SU-DHL-6 (cell line): ENCODE results near the gene FAM229A.
"Not testable (repeated sequence)": the region's sequence is repeated elsewhere in the genome, so short reads cannot be mapped to it uniquely, and the experiment has no call there.

Experiments
- EZH2phosphoT487 ChIP-seq: fragments of 200-600 bp; sonication (generic), shearing (Covaris generic); conservative IDR thresholded peaks from 2 replicates; pipeline ENCODE4 v1.6.1; 2018; ENCODE audit warnings: mild to moderate bottlenecking, antibody characterized with exemption, low read length, moderate library complexity, mixed read lengths
- TF ChIP-seq, protein P1 (sequence below): fragments of 200-600 bp; sonication (generic); IDR thresholded peaks from one replicate; pipeline ENCODE4 v1.5.1; 2017; ENCODE audit warnings: antibody characterized with exemption, mild to moderate bottlenecking, low read length, moderate library complexity; ENCODE audit not compliant: insufficient read depth, poor library complexity, severe bottlenecking

DNA sequence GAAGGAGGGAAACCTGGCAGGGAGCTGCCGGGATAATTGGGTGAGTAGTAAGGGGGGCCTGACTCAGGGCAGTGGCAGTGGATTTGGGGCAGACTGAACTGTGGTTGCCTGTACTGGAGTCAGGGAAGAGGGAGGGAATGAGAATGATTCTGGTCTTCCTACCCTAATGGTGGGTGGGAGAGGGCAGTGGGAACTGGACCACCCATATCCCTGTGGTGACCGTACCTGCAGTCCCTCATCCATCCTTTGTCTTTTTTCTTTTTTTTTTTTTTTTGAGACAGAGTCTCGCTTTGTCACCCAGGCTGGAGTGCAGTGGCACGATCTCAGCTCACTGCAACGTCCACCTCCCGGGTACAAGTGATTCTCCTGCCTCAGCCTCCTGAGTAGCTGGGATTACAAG, 6.5 kb downstream of the FAM229A start:
- TF ChIP-seq, protein P1, sequence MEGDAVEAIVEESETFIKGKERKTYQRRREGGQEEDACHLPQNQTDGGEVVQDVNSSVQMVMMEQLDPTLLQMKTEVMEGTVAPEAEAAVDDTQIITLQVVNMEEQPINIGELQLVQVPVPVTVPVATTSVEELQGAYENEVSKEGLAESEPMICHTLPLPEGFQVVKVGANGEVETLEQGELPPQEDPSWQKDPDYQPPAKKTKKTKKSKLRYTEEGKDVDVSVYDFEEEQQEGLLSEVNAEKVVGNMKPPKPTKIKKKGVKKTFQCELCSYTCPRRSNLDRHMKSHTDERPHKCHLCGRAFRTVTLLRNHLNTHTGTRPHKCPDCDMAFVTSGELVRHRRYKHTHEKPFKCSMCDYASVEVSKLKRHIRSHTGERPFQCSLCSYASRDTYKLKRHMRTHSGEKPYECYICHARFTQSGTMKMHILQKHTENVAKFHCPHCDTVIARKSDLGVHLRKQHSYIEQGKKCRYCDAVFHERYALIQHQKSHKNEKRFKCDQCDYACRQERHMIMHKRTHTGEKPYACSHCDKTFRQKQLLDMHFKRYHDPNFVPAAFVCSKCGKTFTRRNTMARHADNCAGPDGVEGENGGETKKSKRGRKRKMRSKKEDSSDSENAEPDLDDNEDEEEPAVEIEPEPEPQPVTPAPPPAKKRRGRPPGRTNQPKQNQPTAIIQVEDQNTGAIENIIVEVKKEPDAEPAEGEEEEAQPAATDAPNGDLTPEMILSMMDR: not testable (repeated sequence)
- TF ChIP-seq EZH2phosphoT487: not testable (repeated sequence)
